OCI-M2 (cell line): ENCODE measurements around the gene LAT.

Experiments
- DNase-seq: peaks from one replicate; lab custom pipeline; 2025; ENCODE audit not compliant: unreplicated experiment; lab: John Stamatoyannopoulos, UW

Gene LAT

GRCh38 chr16:29007730-29008593, 23.1 kb downstream of the LAT start:
- DNase-seq, result no peak

- DNase-seq, result peak; percentile 66
Observed at GRCh38 chr16:29009050-29009837, 24.4 kb downstream of the LAT start.

- no peak for DNase-seq
Observed at GRCh38 chr16:29009838-29010166, 24.9 kb downstream of the LAT start.

DNA sequence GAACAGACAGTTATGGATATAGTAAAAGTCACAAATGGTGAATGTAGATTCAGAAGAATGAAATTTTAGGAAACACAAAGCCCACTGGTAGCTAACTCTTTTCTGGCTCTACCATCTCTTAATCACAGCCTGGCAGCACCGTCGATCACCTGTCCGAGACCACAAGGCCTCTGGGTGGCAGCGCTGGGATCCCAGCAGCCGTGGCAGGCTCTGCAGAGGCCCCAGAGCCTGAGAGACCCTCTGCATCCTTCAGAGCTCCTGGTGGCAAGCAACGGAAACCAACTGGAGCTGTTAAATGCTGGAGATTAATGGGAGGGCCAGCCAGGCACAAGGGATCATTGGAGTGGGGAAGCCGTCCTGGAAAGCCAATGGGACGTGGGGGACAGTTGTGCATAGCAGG, 26.3 kb downstream of the LAT start:
- DNase-seq, result no peak

- no peak for DNase-seq
Observed at GRCh38 chr16:29011851-29012250, 27.0 kb downstream of the LAT start.

DNA sequence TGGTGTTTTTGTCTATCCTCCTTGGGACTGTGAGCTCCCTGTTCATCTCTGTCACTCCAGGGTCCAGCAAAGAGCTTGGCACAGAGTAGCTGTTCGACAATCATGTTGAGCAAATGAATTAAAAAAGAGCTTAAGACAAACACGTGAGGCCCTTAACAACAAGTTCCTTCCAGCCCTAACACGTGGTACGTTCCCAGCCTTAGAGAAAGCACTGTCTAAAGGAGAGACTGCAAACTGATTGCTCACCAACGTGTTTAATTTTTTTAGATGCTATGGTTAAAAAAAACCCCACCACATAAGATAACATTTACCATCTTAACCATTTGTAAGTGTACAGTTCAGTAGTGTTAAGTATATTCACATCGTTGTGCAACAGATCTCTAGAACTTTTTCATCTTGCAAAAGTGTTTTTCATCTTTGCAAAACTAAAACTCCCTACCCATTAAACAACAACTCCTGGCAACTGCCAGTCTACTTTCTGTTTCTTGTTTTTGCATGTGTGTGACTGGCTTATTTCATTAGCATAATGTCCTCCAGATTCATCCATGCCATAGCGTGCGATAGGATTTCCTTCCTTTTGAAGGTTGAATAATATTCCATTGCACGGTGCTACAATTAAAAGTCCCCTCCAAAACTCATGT, 28.2 kb downstream of the LAT start:
- DNase-seq, result no peak

DNA sequence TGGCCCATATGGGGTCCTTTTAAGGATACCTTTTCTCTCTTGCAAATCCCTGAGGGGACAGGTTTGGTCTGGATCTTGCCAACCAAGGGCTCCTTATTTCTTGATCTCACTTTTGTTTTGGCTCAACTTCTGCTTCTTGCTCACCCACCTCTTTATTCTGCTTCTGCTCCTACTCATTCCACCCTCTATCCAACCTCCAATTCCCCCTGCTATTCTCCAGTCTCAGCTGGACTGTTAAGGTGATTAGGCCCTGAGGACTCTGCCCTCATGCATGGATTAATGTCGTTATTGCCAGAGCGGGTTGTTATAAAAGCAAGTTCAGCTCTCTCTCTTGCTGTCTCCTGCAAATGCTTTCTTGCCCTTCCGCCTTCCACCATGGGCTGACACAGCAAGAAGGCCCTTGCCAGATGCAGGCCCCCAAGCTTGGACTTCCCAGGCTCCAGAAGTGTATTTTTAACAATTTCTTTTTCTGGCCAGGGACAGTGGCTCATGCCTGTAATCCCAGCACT, 29.8 kb downstream of the LAT start:
- DNase-seq, result no peak

GRCh38 chr16:29022196-29022595, 37.3 kb downstream of the LAT start:
- DNase-seq, result no peak

DNA sequence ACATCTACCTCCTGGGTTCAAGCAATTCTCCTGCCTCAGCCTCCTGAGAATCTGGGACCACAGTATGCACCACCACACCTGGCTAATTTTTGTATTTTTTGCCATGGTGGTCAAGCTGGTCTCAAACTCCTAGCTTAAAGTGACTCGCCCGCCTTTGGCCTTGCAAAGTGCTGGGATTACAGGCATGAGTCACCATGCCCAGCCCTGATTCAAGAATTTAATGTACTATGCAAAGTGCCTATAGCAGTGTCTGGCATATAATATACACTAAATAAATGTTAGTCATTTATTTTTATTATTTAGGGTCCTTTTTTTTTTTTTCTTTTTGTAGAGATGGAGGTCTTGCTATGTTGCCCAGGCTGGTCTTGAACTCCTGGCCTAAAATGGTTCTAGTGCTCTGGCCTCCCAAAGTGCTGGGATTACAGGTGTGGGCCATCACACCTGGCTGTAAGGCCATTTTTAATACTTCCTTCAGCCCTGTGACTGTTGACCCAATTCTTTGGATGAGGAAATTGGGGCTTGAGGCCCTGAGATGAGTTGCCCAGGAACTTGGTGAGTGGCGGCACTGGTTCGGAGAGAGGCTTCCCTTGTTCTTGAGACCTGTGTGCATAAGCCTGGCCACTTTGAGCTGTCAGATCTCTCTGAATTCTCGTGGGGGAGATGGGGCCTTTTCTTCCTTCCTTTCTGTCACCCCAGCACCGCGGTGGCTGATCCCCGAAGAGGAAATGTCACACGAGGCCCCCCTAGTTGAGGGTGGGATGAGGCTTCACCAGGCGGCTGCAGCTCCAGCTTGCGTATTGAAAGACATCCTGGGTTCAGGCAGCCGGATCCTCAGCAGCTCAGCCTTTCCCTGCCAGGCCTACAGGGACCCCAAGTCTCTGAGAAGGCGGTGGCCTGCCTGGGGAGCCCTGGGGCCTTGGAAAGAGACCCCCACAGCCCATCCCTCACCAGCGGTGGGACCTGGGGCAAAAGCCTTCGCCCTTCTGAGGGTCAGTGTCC, 38.7 kb downstream of the LAT start:
- DNase-seq, result no peak

GRCh38 chr16:29024278-29024677, 39.4 kb downstream of the LAT start:
- DNase-seq, result no peak

- DNase-seq, result no peak
Observed at GRCh38 chr16:29025218-29025617, 40.4 kb downstream of the LAT start.

- DNase-seq, result no peak
Observed at GRCh38 chr16:29025735-29026134, 40.9 kb downstream of the LAT start.

DNA sequence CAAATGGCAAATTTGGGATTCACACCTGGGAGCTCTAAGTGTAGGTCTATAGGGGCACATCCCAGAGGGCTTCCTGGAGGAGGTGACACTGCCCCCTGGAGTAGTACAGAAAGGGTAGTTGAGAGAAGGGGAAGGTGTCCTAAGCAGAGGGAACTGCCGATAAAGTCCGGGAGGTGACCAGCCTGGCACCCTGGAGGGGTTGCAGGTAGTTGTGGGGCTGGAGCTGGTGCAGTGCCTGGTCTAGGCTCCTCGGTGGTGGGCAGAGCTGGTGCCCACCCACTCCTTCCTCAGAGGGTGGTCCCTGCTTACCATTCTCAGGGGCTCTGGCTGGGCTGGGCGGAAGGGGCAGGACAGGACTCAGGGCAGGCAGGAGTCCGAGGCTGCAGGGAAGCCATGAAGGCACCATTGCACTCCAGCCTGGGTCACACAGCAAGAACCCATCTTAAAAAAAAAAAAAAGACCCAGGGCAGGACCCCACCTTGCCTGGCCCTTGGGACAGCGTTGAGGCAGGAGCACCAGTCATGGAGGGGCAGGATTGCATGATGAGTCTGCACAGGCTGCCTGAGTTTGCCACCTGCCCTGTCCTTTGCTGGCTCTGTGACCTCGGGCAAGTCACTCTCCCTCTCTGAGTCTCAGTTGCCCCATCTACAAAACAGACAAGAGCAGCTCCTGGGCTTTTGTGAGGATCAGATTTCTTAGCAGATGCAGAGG, 43.8 kb downstream of the LAT start:
- DNase-seq, result no peak

- DNase-seq, result no peak
Observed at GRCh38 chr16:29029168-29029994, 44.5 kb downstream of the LAT start.

- no peak for DNase-seq
Observed at GRCh38 chr16:29030086-29030840, 45.4 kb downstream of the LAT start.
